CD4-positive, alpha-beta T cell treated with Interleukin-21 for 1 hour (primary cell): Measurements from ENCODE around the gene DCAF10.
"Not testable (repeated sequence)": the region's sequence is repeated elsewhere in the genome, so short reads cannot be mapped to it uniquely, and the experiment has no call there.

Source experiments
- DNase-seq: peaks from one replicate; pipeline ENCODE4 v3.0.0-alpha.2; 2020

The DCAF10 gene

GRCh38 chr9:37796232-37796631, 4.4 kb upstream of the DCAF10 start:
- no peak for DNase-seq

GRCh38 chr9:37798677-37799076, 1.9 kb upstream of the DCAF10 start:
- no peak for DNase-seq

- no peak for DNase-seq
Measured at GRCh38 chr9:37801287-37801850, 772 bp downstream of the DCAF10 start.

- no peak for DNase-seq
Measured at GRCh38 chr9:37801959-37802711, 1.5 kb downstream of the DCAF10 start.

- DNase-seq: no peak
Measured at GRCh38 chr9:37806271-37806670, 5.7 kb downstream of the DCAF10 start.

GRCh38 chr9:37809676-37810075, 9.1 kb downstream of the DCAF10 start:
- not testable (repeated sequence) for DNase-seq

GRCh38 chr9:37811906-37812476, 11.4 kb downstream of the DCAF10 start:
- DNase-seq: no peak

GRCh38 chr9:37812773-37813379, 12.3 kb downstream of the DCAF10 start:
- no peak for DNase-seq

GRCh38 chr9:37818849-37819248, 18.3 kb downstream of the DCAF10 start:
- no peak for DNase-seq

- DNase-seq: no peak
Measured at GRCh38 chr9:37820142-37820541, 19.5 kb downstream of the DCAF10 start.

GRCh38 chr9:37825174-37825573, 24.6 kb downstream of the DCAF10 start:
- not testable (repeated sequence) for DNase-seq

GRCh38 chr9:37827483-37828165, 27.0 kb downstream of the DCAF10 start:
- DNase-seq: no peak

GRCh38 chr9:37835821-37836220, 35.2 kb downstream of the DCAF10 start:
- DNase-seq: no peak

GRCh38 chr9:37836386-37836785, 35.8 kb downstream of the DCAF10 start:
- no peak for DNase-seq

GRCh38 chr9:37839496-37840461, 39.2 kb downstream of the DCAF10 start:
- DNase-seq: no peak

GRCh38 chr9:37840560-37841194, 40.1 kb downstream of the DCAF10 start:
- DNase-seq: no peak

- DNase-seq: no peak
Measured at GRCh38 chr9:37852222-37852621, 51.6 kb downstream of the DCAF10 start.

- no peak for DNase-seq
Measured at GRCh38 chr9:37856551-37856950, 56.0 kb downstream of the DCAF10 start.

- DNase-seq: no peak
Measured at GRCh38 chr9:37859043-37859442, 58.4 kb downstream of the DCAF10 start.

- DNase-seq: no peak
Measured at GRCh38 chr9:37862530-37862929, 61.9 kb downstream of the DCAF10 start.

- no peak for DNase-seq
Measured at GRCh38 chr9:37870081-37870798, 69.6 kb downstream of the DCAF10 start.
